ENCODE data around the gene HADHB. TPM values are rescaled to one million over a fixed set of nuclear protein-coding genes. Genes with fewer than 3 reads are reported as not detected.

HADHB gene
- total RNA-seq, 1 donor from 2014 or later = 1,332 TPM

GRCh38 chr2:26273501-26273900 is 28.8 kb downstream of the HADHB start:
- no peaks in the 10 kb centered on the region for H3K27me3 ChIP-seq (ENCODE audit: low read depth)
- no peaks in the 10 kb centered on the region for H3K9me3 ChIP-seq (replicated peaks)
- H3K4me1 ChIP-seq = peaks cover 67% of the 10 kb centered on the region
- H3K4me3 ChIP-seq = peak overlapping the region; percentile 13
- intact Hi-C loops (cut with micrococcal nuclease) = no loop called here
- TF ChIP-seq CTCF (IDR thresholded peaks at IDR 0.05; ENCODE audit: borderline replicate concordance) = no peak
- H3K36me3 ChIP-seq = peaks cover 49% of the 10 kb centered on the region
- H3K27ac ChIP-seq (replicated peaks) = peak overlapping the region; percentile 89
- no peak for DNase-seq

DNA sequence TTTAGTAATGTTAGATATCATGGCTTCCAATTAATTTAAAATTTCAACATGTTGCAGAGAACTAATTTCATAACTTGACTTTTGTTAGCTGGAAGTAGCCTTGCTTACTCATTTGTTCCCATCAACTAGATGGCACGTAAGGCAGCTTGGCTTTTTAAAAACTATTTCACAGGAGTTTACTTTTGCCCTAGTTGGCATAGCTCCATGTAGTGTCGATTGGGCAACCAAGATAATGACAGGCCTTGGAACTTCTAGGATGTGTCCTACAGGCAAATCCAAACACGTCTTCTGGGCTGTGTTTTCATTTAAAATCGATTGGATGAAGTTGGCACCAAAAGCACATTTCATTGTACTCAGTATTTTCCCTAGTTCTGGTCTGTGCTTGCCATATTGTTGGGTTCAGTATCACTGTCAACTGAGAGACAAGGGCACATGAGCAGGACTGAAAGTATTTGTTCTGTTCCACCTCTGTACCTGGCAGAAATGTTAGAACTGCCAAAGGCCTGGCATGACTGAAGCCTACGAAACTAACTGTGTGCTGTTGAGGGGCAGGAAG is 29.4 kb downstream of the HADHB start:
- intact Hi-C loops (cut with micrococcal nuclease) = no loop called here
- Histone ChIP-seq H3K27me3 (ENCODE audit: low read depth) (no peaks in the 10 kb centered on the region), H3K4me3 (peak overlapping the region; percentile 13), H3K9me3 (replicated peaks) (no peaks in the 10 kb centered on the region), H3K4me1 (peaks cover 64% of the 10 kb centered on the region), H3K27ac (replicated peaks) (peak overlapping the region; percentile 89), H3K36me3 (peaks cover 56% of the 10 kb centered on the region)
- no peak for DNase-seq
- no peak for TF ChIP-seq CTCF (IDR thresholded peaks at IDR 0.05; ENCODE audit: borderline replicate concordance)

DNA sequence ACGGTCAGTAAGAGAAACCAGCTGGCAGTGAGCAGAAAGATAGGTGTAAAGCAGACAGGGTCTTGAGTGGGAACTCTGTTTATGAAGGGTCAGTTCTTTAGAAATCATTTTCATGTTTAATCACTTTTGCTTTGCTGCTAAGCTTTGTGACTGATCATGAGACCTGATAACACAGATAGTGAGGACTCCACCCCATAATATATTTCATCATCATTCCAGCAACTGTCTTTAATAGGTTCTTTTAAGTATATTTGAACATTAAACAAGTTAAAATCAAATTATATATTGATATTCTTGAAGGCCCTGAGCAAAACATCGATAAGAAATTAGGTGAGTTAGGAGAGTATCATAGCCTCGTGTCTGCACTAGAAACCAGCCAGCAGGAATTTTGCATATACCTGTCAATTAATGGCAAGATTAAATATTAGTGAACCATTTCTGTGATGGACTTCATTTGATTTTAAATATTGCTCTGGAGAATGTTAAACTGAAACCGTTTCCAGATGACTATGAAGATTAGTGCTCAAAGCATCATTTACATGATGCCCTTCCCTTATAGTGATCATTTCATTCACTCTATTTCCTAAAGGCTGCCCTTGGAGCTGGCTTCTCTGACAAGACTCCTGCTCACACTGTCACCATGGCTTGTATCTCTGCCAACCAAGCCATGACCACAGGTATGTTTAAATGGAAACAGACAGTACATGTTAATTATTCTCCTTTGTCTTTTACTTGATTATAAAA is 31.9 kb downstream of the HADHB start:
- intact Hi-C loops (cut with micrococcal nuclease) = loop anchor here (5.0 kb wide), 1 partner anchor 34 kb away; the partner anchor contains the start of genes HADHA and HADHB
- Histone ChIP-seq H3K27me3 (ENCODE audit: low read depth) (no peaks in the 10 kb centered on the region), H3K27ac (replicated peaks) (peak overlapping the region; percentile 89), H3K9me3 (replicated peaks) (no peaks in the 10 kb centered on the region), H3K4me1 (peaks cover 48% of the 10 kb centered on the region), H3K36me3 (peaks cover 73% of the 10 kb centered on the region), H3K4me3 (no peak overlapping the region)
- TF ChIP-seq CTCF (IDR thresholded peaks at IDR 0.05; ENCODE audit: borderline replicate concordance) = no peak
- DNase-seq = no peak

- H3K4me1 ChIP-seq = peaks cover 16% of the 10 kb centered on the region
- H3K27ac ChIP-seq (replicated peaks) = no peak overlapping the region
- no peak for DNase-seq
- H3K36me3 ChIP-seq = peaks cover 93% of the 10 kb centered on the region
- TF ChIP-seq CTCF (IDR thresholded peaks at IDR 0.05; ENCODE audit: borderline replicate concordance) = no peak
- intact Hi-C loops (cut with micrococcal nuclease) = loop anchor here (5.0 to 10.0 kb wide), 2 partner anchors 38 to 75 kb away; partner anchors contain the start of genes HADHA and HADHB
- H3K27me3 ChIP-seq (ENCODE audit: low read depth) = no peaks in the 10 kb centered on the region
- no peaks in the 10 kb centered on the region for H3K9me3 ChIP-seq (replicated peaks)
- H3K4me3 ChIP-seq = no peak overlapping the region
Observed at GRCh38 chr2:26279886-26280285, 35.1 kb downstream of the HADHB start.

GRCh38 chr2:26281226-26281625 is 36.5 kb downstream of the HADHB start:
- Histone ChIP-seq H3K27me3 (ENCODE audit: low read depth) (no peaks in the 10 kb centered on the region), H3K27ac (replicated peaks) (no peak overlapping the region), H3K4me1 (peaks cover 7% of the 10 kb centered on the region), H3K4me3 (no peak overlapping the region), H3K36me3 (peaks cover 100% of the 10 kb centered on the region), H3K9me3 (replicated peaks) (no peaks in the 10 kb centered on the region)
- DNase-seq = no peak
- TF ChIP-seq CTCF (IDR thresholded peaks at IDR 0.05; ENCODE audit: borderline replicate concordance) = no peak
- intact Hi-C loops (cut with micrococcal nuclease) = loop anchor here (10.0 kb wide), 1 partner anchor 76 kb away; no protein-coding TSS in a partner anchor

Data from left ventricle myocardium inferior (tissue), 1 donor.